HCT116 (cell line): ENCODE measurements around the gene FLYWCH1. TPM values are rescaled to one million over a fixed set of nuclear protein-coding genes. Genes with fewer than 3 reads are reported as not detected.

Experiments
- ATAC-seq: fragments of 200-7000 bp; cut with Tn5 transposase; 2 replicates; pipeline ENCODE4 v1.9.1; 2020; ENCODE audit warnings: mild to moderate bottlenecking, moderate library complexity
- BruUV-seq: library from RNA; stranded (reverse); fragments of 400-500 nt; replicated peaks from 2 replicates; lab custom pipeline; 2021; lab: Mats Ljungman, UMichigan
- CTCF ChIA-PET: fragments of 300-600 bp; sonication (Branson Sonifier 250); formaldehyde crosslinking; loops from one replicate; lab custom pipeline; 2021; ENCODE audit warnings: antibody characterized with exemption; lab: Charles Lee
- POLR2A ChIA-PET: fragments of 300-600, 350-600 bp; sonication (Branson Sonifier 250); formaldehyde crosslinking; loops from one replicate; lab custom pipeline; 2021; ENCODE audit warnings: antibody characterized with exemption; lab: Charles Lee
- RAD21 ChIA-PET, 2 experiments: fragments of 300-600 bp; sonication (Branson Sonifier 250); formaldehyde crosslinking; loops; one replicate each; lab custom pipeline; 2023; ENCODE audit warnings: low total read pairs in 2 of 2; ENCODE audit not compliant: uncharacterized antibody in 2 of 2, unreplicated experiment in 2 of 2, low non-redundant PET in 1 of 2; lab: Charles Lee
- DNase-seq: peaks from one replicate; pipeline ENCODE4 v3.0.0-alpha.2; 2010; ENCODE audit warnings: low read depth, low spot score
- H2AFZ ChIP-seq: fragments of 200-600 bp; shearing (Covaris generic), sonication (generic); 2 replicates; pipeline ENCODE4 v1.6.1; 2017; ENCODE audit warnings: low read depth, mixed run types, mixed read lengths, antibody characterized with exemption, low read length; ENCODE audit not compliant: poor library complexity, severe bottlenecking
- H3K27ac ChIP-seq: 2 replicates; pipeline ENCODE4 v1.5.1; 2012; ENCODE audit warnings: low read depth, low read length
- H3K27me3 ChIP-seq: fragments of 200-600 bp; sonication (generic); 2 replicates; pipeline ENCODE4 v1.6.1; 2016; ENCODE audit warnings: mixed run types, low read length, mixed read lengths; ENCODE audit not compliant: insufficient read depth
- H3K36me3 ChIP-seq, 2 experiments: fragments of 200-500 bp in 1 of 2; fragments of 200-600 bp in 1 of 2; sonication (Bioruptor generic) in 1 of 2; sonication (generic) in 1 of 2; 2 replicates each; pipeline versions ENCODE4 v1.5.1 to v1.6.1; 2014 to 2016; ENCODE audit warnings: low read length in 2 of 2, inconsistent platforms in 1 of 2, mixed read lengths in 1 of 2, mixed run types in 1 of 2; ENCODE audit not compliant: insufficient read depth in 2 of 2, control insufficient read depth in 1 of 2
- H3K4me1 ChIP-seq, 2 experiments: fragments of 200-600 bp in 1 of 2; sonication (generic) in 1 of 2; 2 replicates each; pipeline versions ENCODE4 v1.5.1 to v1.6.1; 2012 to 2017; ENCODE audit warnings: low read length in 2 of 2, inconsistent platforms in 1 of 2, mild to moderate bottlenecking in 1 of 2, mixed read lengths in 1 of 2, mixed run types in 1 of 2, moderate library complexity in 1 of 2; ENCODE audit not compliant: insufficient read depth in 2 of 2, control insufficient read depth in 1 of 2
- H3K4me2 ChIP-seq: fragments of 200-600 bp; sonication (generic); 2 replicates; pipeline ENCODE4 v1.6.1; 2017; ENCODE audit warnings: mixed run types, low read length, mixed read lengths
- H3K4me3 ChIP-seq, 2 experiments: fragments of 200-600 bp in 1 of 2; sonication (generic) in 1 of 2; replicated peaks in 1 of 2; 2 replicates each; pipeline ENCODE4 v1.5.1; 2011 to 2016; ENCODE audit warnings: low read length in 2 of 2, control low read depth in 1 of 2, low read depth in 1 of 2, mild to moderate bottlenecking in 1 of 2, mixed read lengths in 1 of 2, mixed run types in 1 of 2
- H3K79me2 ChIP-seq: fragments of 200-600 bp; sonication (generic); 2 replicates; pipeline ENCODE4 v1.6.1; 2017; ENCODE audit warnings: mild to moderate bottlenecking, mixed run types, low read length, moderate library complexity, mixed read lengths; ENCODE audit not compliant: insufficient read depth
- H3K9ac ChIP-seq: fragments of 200-600 bp; sonication (generic); 2 replicates; pipeline ENCODE4 v1.6.1; 2016; ENCODE audit warnings: low read length, mixed read lengths
- H3K9me2 ChIP-seq: fragments of 200-600 bp; sonication (generic), shearing (Covaris generic); 2 replicates; pipeline ENCODE4 v1.6.1; 2017; ENCODE audit warnings: mixed run types, mild to moderate bottlenecking, moderate library complexity; ENCODE audit not compliant: insufficient read depth
- H3K9me3 ChIP-seq, 2 experiments: fragments of 200-500 bp in 1 of 2; fragments of 200-600 bp in 1 of 2; sonication (Bioruptor generic) in 1 of 2; sonication (generic) in 1 of 2; 2 replicates each; pipeline ENCODE4 v1.6.1; 2014 to 2017; ENCODE audit warnings: low read length in 2 of 2, mixed read lengths in 2 of 2, inconsistent platforms in 1 of 2, low read depth in 1 of 2, mild to moderate bottlenecking in 1 of 2, mixed run types in 1 of 2, moderate library complexity in 1 of 2; ENCODE audit not compliant: control insufficient read depth in 1 of 2, insufficient read depth in 1 of 2
- H4K20me1 ChIP-seq: fragments of 200-600 bp; sonication (generic), shearing (Covaris generic); 2 replicates; pipeline ENCODE4 v1.6.1; 2017; ENCODE audit warnings: mixed run types, mild to moderate bottlenecking, moderate library complexity; ENCODE audit not compliant: insufficient read depth
- CBX3 ChIP-seq: IDR thresholded peaks from 2 replicates; pipeline ENCODE4 v1.6.1; 2012; ENCODE audit warnings: low read depth
- CEBPB ChIP-seq: IDR thresholded peaks from 2 replicates; pipeline ENCODE4 v1.6.1; 2012; ENCODE audit warnings: low read depth
- EGR1 ChIP-seq: IDR thresholded peaks from 2 replicates; pipeline ENCODE4 v1.6.1; 2012; ENCODE audit warnings: low read depth
- ELF1 ChIP-seq: IDR thresholded peaks from 2 replicates; pipeline ENCODE4 v1.6.1; 2012; ENCODE audit warnings: low read depth, borderline replicate concordance
- EZH2 ChIP-seq: fragments of 200-600 bp; sonication (generic); IDR thresholded peaks from 2 replicates; pipeline ENCODE4 v1.6.1; 2017; ENCODE audit warnings: antibody characterized with exemption, mixed run types
- YY1 ChIP-seq: IDR thresholded peaks from 2 replicates; pipeline ENCODE4 v1.6.1; 2011; ENCODE audit warnings: low read length, low read depth, moderate library complexity, mild to moderate bottlenecking; ENCODE audit not compliant: insufficient replicate concordance; ENCODE audit errors: extremely low read depth
- ZNF274 ChIP-seq: fragments of 200-500 bp; sonication (Bioruptor generic); IDR thresholded peaks from 2 replicates; pipeline ENCODE4 v1.6.1; 2014; ENCODE audit warnings: mild to moderate bottlenecking, low read depth, low read length, inconsistent platforms
- intact Hi-C: fragments of 100-400 bp; cut with micrococcal nuclease; formaldehyde crosslinking; loops from 2 replicates; pipeline ENCODE4 v1.10.0; 2022
- total RNA-seq: library from RNA; stranded (reverse); gene quantifications from one replicate; pipeline ENCODE4 v1.2.1, GENCODE V29; 2021; ENCODE audit not compliant: unreplicated experiment
- TF ChIP-seq, protein P1 (sequence below): IDR thresholded peaks from 2 replicates; pipeline ENCODE4 v1.6.1; 2012
- TF ChIP-seq, protein P2 (sequence below): IDR thresholded peaks from 2 replicates; pipeline ENCODE4 v1.6.1; 2011; ENCODE audit warnings: mild to moderate bottlenecking, low read length, moderate library complexity; ENCODE audit not compliant: insufficient replicate concordance; ENCODE audit errors: extremely low read depth
- TF ChIP-seq, protein P3 (sequence below): IDR thresholded peaks from 2 replicates; pipeline ENCODE4 v1.6.1; 2012; ENCODE audit warnings: low read depth
- TF ChIP-seq, protein P4 (sequence below): IDR thresholded peaks from 2 replicates; pipeline ENCODE4 v1.6.1; 2012

Gene FLYWCH1
- total RNA-seq, 1 experiment from 2014 or later: 66.6 TPM

DNA sequence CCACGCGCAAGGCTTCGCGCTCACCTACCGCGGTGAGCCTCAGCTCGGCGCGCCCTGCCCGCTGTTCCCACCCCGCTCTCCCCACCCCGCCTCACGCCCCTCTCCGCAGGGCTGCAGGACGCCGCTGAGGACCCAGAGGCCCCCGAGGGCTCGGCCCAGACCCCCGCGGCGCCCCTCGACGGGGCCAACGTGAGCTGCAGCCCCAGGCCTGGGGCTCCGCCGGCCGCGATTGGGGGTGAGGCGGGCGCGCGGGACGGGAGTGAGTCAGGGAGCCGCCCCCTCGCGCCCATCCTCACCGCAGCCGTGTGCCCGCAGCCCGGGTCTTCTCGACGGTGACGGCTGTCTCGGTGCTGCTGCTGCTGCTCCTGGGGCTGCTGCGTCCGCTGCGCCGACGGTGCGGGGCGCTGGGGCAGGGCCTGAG lies 55.5 kb downstream of the FLYWCH1 start:
- no peak for TF ChIP-seq ELF1
- no peak for TF ChIP-seq EZH2
- TF ChIP-seq, protein P1, sequence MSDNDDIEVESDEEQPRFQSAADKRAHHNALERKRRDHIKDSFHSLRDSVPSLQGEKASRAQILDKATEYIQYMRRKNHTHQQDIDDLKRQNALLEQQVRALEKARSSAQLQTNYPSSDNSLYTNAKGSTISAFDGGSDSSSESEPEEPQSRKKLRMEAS: no peak
- no peak for TF ChIP-seq EGR1
- no peak for TF ChIP-seq CEBPB
- TF ChIP-seq YY1: no peak
- no peak for TF ChIP-seq CBX3
- TF ChIP-seq ZNF274: no peak
- TF ChIP-seq, protein P2, sequence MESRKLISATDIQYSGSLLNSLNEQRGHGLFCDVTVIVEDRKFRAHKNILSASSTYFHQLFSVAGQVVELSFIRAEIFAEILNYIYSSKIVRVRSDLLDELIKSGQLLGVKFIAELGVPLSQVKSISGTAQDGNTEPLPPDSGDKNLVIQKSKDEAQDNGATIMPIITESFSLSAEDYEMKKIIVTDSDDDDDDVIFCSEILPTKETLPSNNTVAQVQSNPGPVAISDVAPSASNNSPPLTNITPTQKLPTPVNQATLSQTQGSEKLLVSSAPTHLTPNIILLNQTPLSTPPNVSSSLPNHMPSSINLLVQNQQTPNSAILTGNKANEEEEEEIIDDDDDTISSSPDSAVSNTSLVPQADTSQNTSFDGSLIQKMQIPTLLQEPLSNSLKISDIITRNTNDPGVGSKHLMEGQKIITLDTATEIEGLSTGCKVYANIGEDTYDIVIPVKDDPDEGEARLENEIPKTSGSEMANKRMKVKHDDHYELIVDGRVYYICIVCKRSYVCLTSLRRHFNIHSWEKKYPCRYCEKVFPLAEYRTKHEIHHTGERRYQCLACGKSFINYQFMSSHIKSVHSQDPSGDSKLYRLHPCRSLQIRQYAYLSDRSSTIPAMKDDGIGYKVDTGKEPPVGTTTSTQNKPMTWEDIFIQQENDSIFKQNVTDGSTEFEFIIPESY: no peak
- TF ChIP-seq, protein P3, sequence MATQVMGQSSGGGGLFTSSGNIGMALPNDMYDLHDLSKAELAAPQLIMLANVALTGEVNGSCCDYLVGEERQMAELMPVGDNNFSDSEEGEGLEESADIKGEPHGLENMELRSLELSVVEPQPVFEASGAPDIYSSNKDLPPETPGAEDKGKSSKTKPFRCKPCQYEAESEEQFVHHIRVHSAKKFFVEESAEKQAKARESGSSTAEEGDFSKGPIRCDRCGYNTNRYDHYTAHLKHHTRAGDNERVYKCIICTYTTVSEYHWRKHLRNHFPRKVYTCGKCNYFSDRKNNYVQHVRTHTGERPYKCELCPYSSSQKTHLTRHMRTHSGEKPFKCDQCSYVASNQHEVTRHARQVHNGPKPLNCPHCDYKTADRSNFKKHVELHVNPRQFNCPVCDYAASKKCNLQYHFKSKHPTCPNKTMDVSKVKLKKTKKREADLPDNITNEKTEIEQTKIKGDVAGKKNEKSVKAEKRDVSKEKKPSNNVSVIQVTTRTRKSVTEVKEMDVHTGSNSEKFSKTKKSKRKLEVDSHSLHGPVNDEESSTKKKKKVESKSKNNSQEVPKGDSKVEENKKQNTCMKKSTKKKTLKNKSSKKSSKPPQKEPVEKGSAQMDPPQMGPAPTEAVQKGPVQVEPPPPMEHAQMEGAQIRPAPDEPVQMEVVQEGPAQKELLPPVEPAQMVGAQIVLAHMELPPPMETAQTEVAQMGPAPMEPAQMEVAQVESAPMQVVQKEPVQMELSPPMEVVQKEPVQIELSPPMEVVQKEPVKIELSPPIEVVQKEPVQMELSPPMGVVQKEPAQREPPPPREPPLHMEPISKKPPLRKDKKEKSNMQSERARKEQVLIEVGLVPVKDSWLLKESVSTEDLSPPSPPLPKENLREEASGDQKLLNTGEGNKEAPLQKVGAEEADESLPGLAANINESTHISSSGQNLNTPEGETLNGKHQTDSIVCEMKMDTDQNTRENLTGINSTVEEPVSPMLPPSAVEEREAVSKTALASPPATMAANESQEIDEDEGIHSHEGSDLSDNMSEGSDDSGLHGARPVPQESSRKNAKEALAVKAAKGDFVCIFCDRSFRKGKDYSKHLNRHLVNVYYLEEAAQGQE: no peak
- TF ChIP-seq, protein P4, sequence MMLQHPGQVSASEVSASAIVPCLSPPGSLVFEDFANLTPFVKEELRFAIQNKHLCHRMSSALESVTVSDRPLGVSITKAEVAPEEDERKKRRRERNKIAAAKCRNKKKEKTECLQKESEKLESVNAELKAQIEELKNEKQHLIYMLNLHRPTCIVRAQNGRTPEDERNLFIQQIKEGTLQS: no peak
- no peak overlapping the region; the same call in 1 of the 2 replicates for H3K27ac ChIP-seq
- RAD21 ChIA-PET: no interaction called here
- BruUV-seq: no TSS peak
- H3K79me2 ChIP-seq: peaks cover 20% of the 10 kb centered on the region
- no peak overlapping the region for H2AFZ ChIP-seq
- no peaks in the 10 kb centered on the region for H4K20me1 ChIP-seq
- H3K9me3 ChIP-seq: no peaks in the 10 kb centered on the region
- H3K4me1 ChIP-seq: peaks cover 20 to 67% of the 10 kb centered on the region in 2 experiments
- H3K27me3 ChIP-seq: no peaks in the 10 kb centered on the region
- ATAC-seq: no peak
- no peak for DNase-seq
- H3K9me2 ChIP-seq: no peaks in the 10 kb centered on the region
- no peak overlapping the region for H3K4me3 ChIP-seq
- no peaks in the 10 kb centered on the region; a peak in 1 of 4 replicates for H3K36me3 ChIP-seq
- no peak overlapping the region for H3K9ac ChIP-seq
- intact Hi-C loops: no loop called here
- CTCF ChIA-PET: no interaction called here
- POLR2A ChIA-PET: interaction anchor here (1.1 kb wide), 1 partner anchor 15 kb away, joined by 3 read pairs; no protein-coding TSS in a partner anchor
- H3K4me2 ChIP-seq: no peak overlapping the region
